ACC112 (cell line): Measurements from ENCODE around the gene PDCD10.

Experiments used
- H2AFZ ChIP-seq: fragments of 200-600 bp; sonication (generic); one replicate; pipeline ENCODE4 v1.6.0; 2017; ENCODE audit warnings: antibody characterized with exemption, low read length; ENCODE audit not compliant: unreplicated experiment
- H3K27ac ChIP-seq: fragments of 200-600 bp; sonication (generic); 2 replicates; pipeline ENCODE4 v1.5.1; 2014; ENCODE audit warnings: low read depth, mild to moderate bottlenecking, antibody characterized with exemption, low read length, moderate library complexity
- H3K27me3 ChIP-seq: fragments of 200-600 bp; sonication (generic); 2 replicates; pipeline ENCODE4 v1.6.1; 2014; ENCODE audit warnings: mild to moderate bottlenecking, antibody characterized with exemption, low read length, moderate library complexity, mixed read lengths; ENCODE audit not compliant: insufficient read depth
- H3K36me3 ChIP-seq: fragments of 200-600 bp; sonication (generic); 2 replicates; pipeline ENCODE4 v1.6.1; 2016; ENCODE audit warnings: mild to moderate bottlenecking, antibody characterized with exemption, low read length, moderate library complexity, mixed read lengths; ENCODE audit not compliant: insufficient read depth
- H3K4me1 ChIP-seq: fragments of 200-600 bp; sonication (generic); one replicate; pipeline ENCODE4 v1.6.1; 2016; ENCODE audit warnings: low read length, mixed read lengths; ENCODE audit not compliant: insufficient read depth, unreplicated experiment, control insufficient read depth
- H3K4me3 ChIP-seq: fragments of 200-600 bp; sonication (generic); 2 replicates; pipeline ENCODE4 v1.5.1; 2014; ENCODE audit warnings: mild to moderate bottlenecking, low read depth, low read length
- H3K79me2 ChIP-seq: fragments of 200-600 bp; sonication (generic); one replicate; pipeline ENCODE4 v1.6.0; 2016; ENCODE audit warnings: low read length; ENCODE audit not compliant: control insufficient read depth, unreplicated experiment, insufficient read depth

PDCD10 gene

DNA sequence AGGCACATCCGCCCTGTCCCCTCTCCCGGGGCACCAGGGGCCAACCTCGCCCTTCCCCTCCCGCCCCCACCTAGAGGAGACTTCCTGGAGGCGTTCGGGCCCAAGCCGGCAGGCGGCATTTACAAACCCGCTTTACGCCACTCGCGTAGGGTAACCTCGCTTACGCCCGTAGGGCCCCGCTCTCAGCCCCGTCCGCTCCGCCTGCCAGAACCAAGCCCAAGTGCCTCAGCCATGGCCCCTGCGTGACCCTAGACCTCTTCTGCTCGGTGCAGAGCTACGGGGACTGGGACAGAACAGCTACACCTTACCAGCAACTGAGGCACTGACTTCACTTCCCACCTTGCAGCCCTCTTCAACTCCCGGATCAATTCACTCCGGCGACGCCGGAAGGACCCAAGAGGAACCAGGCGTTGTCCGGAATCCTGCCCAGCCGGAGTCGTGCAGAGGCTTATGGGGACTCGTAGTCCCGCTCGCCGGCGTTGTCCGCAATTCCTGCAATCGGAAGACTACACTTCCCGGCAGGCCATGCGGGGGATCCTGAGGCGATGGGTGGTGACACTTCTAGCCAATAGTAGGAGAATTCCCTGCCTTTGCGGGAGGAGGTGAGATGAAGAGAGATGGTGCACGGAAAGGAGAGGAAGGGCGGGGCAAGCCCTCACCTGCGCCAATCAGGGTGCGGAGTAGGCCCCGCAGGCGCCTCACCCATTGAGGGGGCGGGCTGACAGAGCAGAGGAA lies at the start of gene PDCD10:
PDCD10 (minus strand) TSS at position 395 of the 735 bp plus-strand sequence. CDS start 14,735 bp downstream, outside the sequence.
- Histone ChIP-seq H3K27me3 (no peaks in the 10 kb centered on the region), H3K79me2 (peaks cover 47% of the 10 kb centered on the region), H3K4me1 (peaks cover 38% of the 10 kb centered on the region), H3K4me3 (peak within 1 kb of the TSS; percentile 98), H3K36me3 (no peaks in the 10 kb centered on the region), H2AFZ (peak within 1 kb of the TSS; percentile 93), H3K27ac (peak within 1 kb of the TSS; percentile 83)

DNA sequence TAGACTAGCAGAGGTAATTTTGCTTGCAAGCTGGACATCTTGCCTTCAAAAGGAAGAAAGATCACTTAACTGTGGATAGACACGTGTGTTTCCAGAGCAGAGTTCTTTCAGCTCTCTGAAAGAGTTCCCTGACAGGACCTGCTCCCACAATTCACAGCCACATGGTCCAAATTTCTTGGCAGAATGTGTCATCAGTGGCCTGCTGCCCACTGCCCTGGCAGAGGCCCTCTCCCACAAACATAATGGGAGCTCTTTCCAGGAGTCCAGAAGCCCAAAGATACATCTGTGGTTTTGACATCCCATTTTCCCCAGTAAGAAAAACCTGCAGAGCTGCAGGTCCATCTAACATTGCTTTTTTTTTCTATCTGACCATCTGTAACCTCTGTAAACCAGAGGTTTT lies 49.1 kb upstream of the PDCD10 start:
- Histone ChIP-seq H3K79me2 (no peaks in the 10 kb centered on the region), H3K4me1 (no peaks in the 10 kb centered on the region), H3K27ac (no peak overlapping the region), H3K4me3 (no peak overlapping the region), H3K36me3 (no peaks in the 10 kb centered on the region), H3K27me3 (0 out of 2 replicates have a peak, but pooled peaks cover 4% of the 10 kb centered on the region), H2AFZ (no peak overlapping the region)

DNA sequence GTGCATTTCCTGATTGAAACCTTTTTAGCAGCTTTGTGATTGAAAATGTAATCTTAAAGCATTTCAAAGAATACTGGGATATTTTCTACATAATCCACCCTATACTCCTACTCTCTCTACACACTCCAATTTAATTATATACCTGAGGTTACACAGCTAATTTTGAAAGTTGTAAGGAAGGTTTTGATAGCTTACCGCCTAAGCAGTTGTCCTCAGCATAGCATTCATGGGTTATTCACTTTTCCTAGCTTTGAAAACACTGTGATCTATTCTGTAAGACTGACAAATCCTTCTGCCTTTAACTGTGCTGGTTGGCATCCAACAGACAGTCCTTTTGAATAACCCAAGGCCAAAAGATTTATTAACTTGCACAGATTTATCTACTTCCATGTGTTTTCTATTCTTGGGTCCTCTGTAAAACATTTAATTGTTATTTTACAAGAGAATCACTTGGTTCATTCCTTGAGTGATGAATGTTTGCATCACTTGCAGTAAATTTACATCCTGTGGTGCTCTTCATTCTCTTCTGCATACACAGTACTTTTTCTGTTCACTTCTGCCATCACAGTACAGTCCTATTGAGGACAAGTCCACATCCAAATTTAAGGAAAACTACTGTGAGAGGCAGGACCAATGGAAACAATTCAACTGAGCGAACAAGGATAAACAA lies 45.7 kb upstream of the PDCD10 start:
- H3K27me3 ChIP-seq = peaks cover 4% of the 10 kb centered on the region; the same call in 1 of the 2 replicates
- H2AFZ ChIP-seq = no peak overlapping the region
- no peak overlapping the region for H3K27ac ChIP-seq
- H3K36me3 ChIP-seq = no peaks in the 10 kb centered on the region
- H3K4me1 ChIP-seq = no peaks in the 10 kb centered on the region
- no peak overlapping the region for H3K4me3 ChIP-seq
- no peaks in the 10 kb centered on the region for H3K79me2 ChIP-seq

DNA sequence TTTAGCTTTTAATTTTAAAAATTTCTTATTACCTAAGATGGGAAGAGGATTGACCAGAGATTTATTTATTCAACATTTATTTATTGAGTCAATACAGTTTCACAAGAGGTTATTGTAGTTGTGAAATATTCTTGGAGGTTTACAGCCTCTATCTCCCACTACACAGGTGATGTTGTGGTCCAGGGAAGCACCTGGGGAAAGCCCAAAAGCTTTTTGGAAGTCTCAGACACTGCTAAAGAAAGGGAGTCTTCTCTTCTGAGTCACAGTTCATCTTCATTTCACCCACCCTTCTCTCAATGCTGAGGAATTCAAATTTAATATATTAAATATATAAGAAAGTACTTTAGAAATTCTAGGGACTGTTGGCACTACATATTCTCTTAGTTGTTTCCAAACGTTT lies 42.7 kb upstream of the PDCD10 start:
- Histone ChIP-seq H3K27ac (no peak overlapping the region), H3K36me3 (no peaks in the 10 kb centered on the region), H2AFZ (no peak overlapping the region), H3K4me1 (no peaks in the 10 kb centered on the region), H3K27me3 (peaks cover 4% of the 10 kb centered on the region; the same call in 1 of the 2 replicates), H3K4me3 (no peak overlapping the region), H3K79me2 (no peaks in the 10 kb centered on the region)

DNA sequence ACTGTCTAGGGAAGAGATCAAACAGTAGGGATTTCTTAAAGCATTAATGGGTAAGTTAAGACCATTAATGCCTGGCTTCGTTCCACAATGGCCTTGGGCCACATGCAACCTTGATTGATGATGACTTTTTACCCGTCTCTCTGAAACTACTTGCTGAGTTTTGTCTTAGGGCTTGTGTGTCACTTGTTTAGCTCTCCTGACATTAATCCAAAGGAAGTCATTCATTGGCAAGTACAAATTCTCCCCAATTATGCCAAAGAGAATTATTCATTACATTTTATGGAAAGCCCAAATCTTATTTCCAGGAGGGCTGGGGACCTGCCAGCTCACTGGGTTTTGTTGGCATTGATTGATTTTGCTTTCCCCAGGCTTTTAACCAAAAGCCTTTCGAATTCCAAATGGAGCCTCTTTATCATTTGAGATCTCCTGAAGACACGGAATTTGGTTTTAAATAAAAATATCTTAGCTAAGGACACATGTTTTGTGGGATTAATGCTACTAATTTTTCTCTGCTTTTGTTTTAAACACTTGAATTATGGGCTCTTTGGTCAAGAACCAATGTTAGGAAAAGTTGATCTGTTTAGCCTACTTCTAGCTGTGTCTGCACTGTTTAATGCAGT lies 41.5 kb upstream of the PDCD10 start:
- no peak overlapping the region for H3K4me3 ChIP-seq
- no peak overlapping the region for H2AFZ ChIP-seq
- H3K36me3 ChIP-seq = no peaks in the 10 kb centered on the region
- no peak overlapping the region for H3K27ac ChIP-seq
- no peaks in the 10 kb centered on the region for H3K79me2 ChIP-seq
- H3K4me1 ChIP-seq = no peaks in the 10 kb centered on the region
- H3K27me3 ChIP-seq = peaks cover 4% of the 10 kb centered on the region; the same call in 1 of the 2 replicates

DNA sequence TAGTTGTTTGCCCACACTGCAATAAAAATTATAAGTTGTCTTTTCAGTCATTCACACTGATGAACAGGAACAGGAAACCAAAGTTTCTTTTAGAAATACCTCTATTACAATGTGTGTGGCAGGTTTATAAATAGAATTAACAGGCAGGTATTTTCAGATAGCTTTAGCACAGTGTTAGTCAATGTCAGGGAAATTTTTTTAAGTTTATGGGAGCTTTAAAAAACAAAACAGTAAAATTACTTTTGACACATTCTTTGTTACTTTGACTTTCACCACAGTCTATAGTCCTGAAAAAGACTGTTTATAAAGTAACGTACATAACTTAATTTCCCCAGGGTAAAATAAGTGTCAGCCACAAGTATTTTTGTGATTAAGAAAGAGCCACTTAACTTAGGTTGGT lies 38.9 kb upstream of the PDCD10 start:
- H3K79me2 ChIP-seq = no peaks in the 10 kb centered on the region

DNA sequence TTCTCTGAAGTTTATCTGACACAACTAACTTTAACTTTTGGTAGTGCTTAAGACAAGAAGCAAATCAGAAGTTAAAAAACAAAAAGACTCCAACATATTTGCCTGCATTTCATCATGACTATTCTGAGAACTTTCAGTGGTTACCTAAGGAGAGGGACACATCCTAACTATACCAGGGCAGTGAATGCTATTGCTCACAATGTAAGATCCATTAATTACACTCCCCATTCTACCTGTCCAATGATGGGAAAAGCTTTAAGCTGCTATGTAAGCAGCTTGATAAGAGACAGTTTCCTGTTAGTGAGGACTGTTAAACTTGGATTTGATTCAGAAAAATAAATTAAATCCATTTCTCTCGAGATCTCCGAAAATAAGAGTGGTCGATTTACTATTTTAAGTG lies 38.3 kb upstream of the PDCD10 start:
- Histone ChIP-seq H2AFZ (no peak overlapping the region), H3K27me3 (no peaks in the 10 kb centered on the region), H3K79me2 (no peaks in the 10 kb centered on the region), H3K4me1 (no peaks in the 10 kb centered on the region), H3K27ac (no peak overlapping the region), H3K4me3 (no peak overlapping the region), H3K36me3 (no peaks in the 10 kb centered on the region)

More for the DNA sequence above, 38.9 kb upstream of the PDCD10 start:
- H3K4me1 ChIP-seq = no peaks in the 10 kb centered on the region
- no peak overlapping the region for H3K27ac ChIP-seq
- H3K27me3 ChIP-seq = no peaks in the 10 kb centered on the region; the same call in 1 of the 2 replicates
- no peak overlapping the region for H3K4me3 ChIP-seq
- H3K36me3 ChIP-seq = no peaks in the 10 kb centered on the region
- H2AFZ ChIP-seq = no peak overlapping the region

DNA sequence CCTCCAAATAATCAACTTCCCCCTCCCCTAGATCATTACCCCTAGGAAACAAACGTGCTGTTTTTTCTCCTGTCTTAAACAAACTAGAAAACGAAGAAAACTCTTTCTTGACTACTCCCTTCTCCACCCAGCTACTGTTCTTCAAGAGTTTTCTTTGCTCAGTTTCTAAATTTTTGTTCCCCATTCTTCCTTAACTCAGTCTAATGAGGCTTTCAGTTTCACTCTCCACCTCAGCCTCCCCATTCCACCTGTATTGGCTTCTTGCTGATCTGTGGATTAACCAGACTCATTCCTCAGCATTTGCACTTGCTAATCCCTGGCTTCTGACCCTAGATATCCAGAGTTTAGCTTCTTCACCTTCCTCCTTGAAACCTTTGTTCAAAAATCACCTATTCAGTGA lies 27.6 kb upstream of the PDCD10 start:
- Histone ChIP-seq H3K4me1 (no peaks in the 10 kb centered on the region), H3K27ac (no peak overlapping the region), H3K36me3 (no peaks in the 10 kb centered on the region), H3K4me3 (no peak overlapping the region), H3K27me3 (no peaks in the 10 kb centered on the region), H3K79me2 (no peaks in the 10 kb centered on the region), H2AFZ (no peak overlapping the region)

DNA sequence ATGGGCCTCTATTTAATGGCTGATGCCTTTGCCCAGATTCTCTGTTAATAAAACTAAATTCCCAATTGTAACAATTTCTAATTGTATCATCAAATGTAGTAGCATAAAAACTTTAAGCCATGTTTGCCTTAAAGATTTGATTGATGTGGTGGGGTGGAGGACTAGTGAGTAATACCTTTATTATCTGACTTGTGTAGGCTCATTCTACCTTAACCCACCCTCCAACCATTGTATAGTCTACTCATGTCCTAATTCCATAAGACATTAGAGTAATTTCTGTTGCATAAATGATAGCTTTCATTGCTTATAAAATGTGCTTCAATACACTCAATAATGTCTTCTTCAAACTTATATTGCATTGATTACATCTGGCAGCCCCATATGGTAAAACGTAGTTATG lies 26.6 kb upstream of the PDCD10 start:
- Histone ChIP-seq H3K27ac (no peak overlapping the region), H3K36me3 (no peaks in the 10 kb centered on the region), H3K4me1 (no peaks in the 10 kb centered on the region), H2AFZ (no peak overlapping the region), H3K4me3 (no peak overlapping the region), H3K79me2 (no peaks in the 10 kb centered on the region), H3K27me3 (no peaks in the 10 kb centered on the region)

DNA sequence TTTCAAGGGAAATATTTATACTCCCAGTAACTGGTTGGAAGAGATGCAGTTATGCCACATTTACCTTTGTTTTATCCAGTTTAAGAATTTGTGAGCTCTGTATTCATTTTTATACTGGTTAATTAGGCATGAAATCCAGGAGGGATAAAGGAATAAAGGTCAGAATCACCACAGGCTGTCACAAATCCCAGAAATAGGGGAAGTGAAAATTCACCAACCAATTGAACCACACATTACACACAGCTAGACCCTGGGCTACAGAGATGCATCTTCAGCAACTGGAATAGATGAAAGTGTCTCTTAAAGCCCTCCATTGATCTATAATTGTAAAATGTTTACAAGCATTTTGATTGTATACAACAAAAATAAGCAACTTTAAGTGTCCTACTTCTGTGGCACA lies 19.4 kb upstream of the PDCD10 start:
- no peak overlapping the region for H3K27ac ChIP-seq
- H3K4me3 ChIP-seq = no peak overlapping the region
- no peaks in the 10 kb centered on the region for H3K79me2 ChIP-seq
- H3K27me3 ChIP-seq = no peaks in the 10 kb centered on the region
- H2AFZ ChIP-seq = no peak overlapping the region
- H3K36me3 ChIP-seq = no peaks in the 10 kb centered on the region
- peaks cover 5% of the 10 kb centered on the region for H3K4me1 ChIP-seq
